Endometrium (tissue), 2 donors: ENCODE measurements around the gene WNT7A.
"Not testable (repeated sequence)": the region's sequence is repeated elsewhere in the genome, so short reads cannot be mapped to it uniquely, and the experiment has no call there.

Experiments
- FAIRE-seq: peaks from 2 replicates; lab custom pipeline; 2012; peaks lifted over from hg19 to GRCh38; lab: Jason Lieb, UNC
- donor health status: control.
- donor health status: control.

The WNT7A gene

DNA sequence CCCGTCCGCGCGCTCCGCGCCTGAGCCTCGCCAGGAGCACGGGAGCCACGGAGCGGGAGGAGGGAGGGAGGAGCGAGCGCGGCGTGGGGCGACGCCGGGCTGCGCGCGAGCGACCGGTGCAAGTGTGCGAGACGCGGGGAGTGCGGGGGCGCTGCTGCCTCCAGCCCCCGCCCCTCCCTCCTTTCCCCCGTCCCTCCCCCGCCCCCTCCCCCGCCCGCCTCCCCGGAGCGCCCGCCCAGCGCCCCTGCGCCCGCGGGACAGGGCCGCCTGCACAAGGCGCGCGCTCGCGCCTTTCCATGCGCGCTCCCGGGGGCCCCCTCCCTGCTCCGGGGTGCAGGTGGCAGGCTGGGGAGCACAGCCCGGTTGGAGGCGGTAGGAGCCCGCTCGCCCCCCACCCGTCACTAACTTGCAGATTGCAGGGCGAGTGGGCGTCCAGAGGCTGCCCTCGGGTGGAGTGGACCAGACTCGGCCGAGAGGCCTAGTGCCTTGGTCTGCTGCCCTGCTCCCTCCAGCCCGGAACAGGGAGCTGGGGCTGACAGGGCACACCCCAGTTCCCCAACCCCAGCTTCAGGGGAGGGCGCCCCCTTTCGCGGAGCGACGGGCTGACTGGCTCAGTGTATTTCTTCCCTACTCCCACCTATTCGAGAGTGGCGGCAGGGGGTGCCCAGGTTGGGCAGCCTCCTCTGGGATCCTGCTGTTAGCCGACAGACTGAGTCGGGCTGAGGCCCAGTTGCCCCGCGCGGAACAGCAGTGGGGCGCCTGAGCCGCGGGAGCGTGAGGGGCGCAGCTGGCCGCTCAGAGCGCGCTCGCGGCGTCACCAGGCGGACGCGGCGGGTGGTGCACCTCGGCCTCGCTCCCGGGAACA is at the start of gene WNT7A:
Gene WNT7A, minus strand, starts transcription at position 126 of the 865 bp plus-strand sequence. CDS start 255 bp downstream, outside the sequence.
- no peak for FAIRE-seq

DNA sequence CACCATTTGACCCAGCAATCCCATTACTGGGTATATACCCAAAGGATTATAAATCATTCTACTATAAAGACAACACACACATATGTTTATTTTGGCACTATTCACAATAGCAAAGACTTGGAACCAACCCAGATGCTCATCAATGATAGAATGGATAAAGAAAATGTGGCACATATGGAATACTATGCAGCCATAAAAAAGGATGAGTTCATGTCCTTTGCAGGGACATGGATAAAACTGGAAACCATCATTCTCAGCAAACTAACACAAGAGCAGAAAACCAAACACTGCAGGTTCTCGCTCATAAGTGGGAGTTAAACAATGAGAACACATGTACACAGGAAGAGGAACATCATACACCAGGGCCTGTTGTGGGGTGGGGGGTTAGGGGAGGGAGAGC is 48.9 kb upstream of the WNT7A start:
- FAIRE-seq = not testable (repeated sequence)

DNA sequence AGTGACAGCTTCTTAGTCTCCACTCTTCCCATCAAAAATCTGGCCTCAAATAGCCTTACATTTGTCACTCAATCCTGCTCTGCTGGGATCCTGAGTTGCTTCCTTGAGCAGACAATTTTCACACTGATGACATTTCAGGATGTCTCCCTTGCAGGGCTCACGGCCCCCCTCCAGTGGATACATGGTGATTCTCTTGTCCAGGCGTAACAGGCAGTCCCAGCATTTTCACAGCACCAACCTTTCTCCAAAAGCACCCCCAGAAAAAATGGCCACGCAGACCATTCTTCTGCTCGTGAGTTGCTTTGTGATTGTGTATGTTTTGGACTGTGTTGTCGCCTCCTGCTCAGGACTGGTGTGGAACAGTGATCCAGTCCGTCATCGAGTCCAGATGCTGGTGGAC is 47.4 kb upstream of the WNT7A start:
- no peak for FAIRE-seq

DNA sequence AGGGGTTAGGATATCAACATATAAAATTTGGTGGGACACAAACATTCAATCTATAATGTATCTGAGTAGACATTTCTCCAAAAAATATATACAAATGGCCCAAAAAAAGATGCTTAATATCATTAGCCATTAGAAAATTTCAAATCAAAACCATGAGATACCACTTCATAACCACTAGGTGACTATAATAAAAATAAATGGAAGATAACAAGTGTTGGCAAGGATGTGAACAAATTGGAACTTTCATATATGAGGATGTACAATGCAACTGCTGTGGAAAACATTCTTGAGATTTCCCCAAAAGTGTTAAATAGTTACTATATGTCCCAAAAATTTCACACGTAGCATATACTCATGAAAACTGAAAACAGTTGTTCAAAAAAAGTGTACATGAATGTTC is 36.5 kb upstream of the WNT7A start:
- FAIRE-seq = no peak

DNA sequence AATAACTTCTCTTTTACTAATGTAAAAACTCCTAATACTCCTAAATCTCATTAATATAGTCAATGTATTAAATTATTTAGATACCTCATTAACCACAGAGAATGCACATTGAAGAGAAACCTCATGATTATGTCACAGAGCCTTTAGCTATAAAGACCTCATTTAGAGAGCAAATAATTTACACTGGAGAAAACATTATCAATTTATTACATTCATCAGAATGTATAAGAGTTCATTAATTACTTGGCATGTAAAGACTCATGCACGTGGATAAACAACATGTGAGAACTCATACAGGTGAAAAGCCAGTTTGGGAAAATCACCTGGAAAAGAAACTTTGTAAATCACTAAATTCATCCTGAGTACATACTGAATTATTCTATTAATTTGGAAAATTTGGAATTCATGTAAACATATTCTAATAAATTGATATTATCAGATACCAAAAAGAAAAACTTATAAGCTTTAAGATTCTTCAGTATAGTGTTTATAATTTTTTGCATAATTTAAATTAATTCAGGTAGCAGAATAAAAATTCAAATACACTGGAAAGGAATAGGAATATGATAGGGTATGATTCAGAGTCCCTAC is 22.9 kb upstream of the WNT7A start:
- no peak for FAIRE-seq

DNA sequence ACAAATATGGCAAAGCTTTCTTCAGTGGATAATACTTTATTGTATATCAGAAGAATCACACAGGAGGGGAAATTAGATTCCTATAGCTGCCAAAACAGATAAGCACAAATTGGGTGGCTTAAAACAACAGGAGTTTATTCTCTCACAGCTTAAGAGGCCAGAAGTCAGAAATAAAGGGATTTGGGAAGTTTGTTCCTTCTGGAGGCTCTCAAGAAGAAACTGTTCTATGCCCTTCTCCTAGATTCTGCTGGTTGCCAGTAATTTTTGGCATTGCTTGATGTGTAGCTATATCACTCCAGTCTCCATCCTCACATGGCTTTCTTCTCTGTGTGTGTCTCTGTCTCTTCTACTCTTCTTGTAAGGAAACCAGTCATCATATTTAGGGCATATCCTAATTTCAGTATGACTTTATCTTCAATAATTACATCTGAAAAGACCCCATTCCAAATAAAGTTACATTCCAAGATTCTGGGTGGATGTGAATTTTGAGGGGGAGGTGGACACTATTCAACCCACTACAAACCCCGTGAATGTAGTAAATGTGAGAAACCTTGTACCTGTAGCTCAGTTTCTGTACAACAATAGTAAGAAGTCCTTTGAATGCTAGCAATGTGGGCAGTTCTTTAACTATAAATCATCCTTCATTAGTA is 22.2 kb upstream of the WNT7A start:
- FAIRE-seq = no peak

DNA sequence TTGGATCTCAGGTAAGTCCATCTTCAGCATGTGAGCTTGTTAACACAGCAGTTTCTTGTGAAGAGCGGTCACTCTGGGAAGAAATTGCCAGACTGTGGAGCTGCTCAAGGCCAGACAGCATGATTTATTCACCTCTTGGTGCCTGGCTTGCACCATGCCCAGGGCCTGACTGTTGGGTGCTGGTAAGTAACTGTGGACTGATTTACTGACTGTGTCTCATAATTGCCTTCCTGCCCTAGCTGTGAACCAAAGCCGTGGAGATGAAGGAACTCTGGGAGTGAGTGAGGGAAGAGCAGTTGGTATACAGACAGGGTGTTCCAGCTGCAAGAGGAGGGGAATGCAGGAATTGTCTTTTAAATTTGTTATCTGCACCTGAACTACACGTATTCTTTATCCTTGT is 18.5 kb upstream of the WNT7A start:
- FAIRE-seq = no peak

DNA sequence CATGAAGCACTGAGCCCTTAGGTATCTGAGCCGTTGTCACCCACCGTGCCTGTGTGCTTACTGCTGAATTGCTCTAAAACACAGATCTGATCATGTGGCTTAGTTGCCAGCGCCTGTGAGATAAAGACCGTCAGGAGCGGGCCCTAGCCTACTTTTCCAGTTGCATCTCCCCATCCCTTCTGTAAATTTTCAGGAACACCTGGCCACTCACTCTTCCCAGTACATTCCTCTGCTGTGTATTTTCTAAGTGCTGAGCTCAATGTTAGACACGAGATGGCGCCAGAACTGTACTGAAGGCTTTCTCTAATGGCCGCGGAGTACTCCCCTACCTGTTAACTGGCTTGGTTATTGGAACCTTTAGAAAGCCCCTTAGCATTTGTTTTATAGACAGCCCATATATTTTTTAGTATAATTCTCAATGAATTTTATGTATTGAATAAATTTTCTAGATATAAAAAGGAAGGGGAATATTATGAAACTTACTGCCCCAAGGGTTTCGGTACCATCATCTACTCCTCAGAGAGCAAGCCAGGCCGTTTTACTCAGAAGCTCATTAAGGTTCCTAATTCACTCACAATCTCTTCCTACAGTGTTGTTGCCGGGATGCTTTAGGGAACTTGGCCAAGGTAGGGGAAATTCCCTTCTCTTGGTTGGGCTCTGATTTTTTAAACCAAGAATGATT is 16.7 kb upstream of the WNT7A start:
- no peak for FAIRE-seq

DNA sequence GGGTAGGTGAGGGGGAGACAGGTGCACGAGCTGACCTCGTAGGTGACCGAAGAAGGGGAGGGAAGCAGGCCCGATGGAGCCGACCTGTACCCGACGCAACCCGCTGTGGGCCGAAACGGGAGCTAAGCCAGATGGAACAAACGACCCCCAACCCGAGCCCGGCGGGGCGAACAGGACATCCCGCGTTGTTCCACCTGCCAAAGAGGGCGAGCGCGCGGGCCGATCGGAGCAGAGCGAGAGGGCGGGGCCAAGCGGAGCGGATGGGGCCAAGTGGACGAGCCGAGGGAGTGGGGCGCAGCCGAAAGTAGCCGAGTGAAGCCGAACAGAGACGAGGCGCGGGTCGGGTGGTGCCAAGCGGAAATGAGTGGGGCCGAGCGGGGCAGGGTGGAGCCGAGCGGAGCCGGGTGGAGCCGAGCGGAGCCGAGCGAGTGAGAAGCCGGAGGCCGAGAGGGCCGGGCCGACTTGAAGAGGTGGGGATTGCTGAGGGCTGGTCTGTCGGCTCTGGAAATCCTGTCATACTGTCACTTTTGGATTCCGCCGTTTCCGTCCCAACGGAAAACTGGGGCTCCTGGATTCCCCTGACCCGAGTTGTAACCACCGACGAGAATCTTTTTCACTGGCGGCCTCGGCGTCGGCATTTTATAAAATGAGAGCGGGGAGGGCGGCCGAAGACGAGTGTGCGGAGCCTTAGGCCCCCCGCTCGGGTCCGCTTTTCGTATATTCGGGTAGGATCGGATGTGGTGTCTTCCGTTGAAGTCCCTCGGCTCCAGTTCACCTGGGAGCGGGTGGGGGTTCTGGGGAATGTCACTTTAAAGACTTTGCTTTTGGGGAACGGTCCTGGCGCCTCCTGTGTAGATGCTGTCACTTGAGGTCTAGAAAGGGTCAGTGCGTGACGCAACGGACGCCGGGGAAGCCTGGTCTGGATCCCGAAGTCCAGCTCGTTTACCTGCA is 15.6 kb upstream of the WNT7A start:
- peak; percentile 89 for FAIRE-seq

DNA sequence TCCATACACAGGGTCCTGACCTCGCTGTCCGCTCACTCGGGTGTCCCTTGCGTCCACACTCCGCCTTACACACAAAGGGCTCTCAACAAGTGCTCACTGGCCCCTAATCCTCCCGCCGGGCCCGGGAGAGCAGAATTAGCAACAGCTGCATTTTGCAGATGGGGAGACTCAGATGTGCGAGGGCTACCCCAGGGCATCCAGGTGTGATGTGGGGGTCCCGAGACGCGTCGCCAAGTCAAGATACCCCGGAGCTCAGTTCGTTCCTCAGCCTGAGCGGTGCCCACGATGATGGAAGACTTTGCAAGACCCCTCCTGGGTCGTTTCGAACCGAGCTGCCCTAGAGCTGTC is 14.9 kb upstream of the WNT7A start:
- FAIRE-seq = no peak

DNA sequence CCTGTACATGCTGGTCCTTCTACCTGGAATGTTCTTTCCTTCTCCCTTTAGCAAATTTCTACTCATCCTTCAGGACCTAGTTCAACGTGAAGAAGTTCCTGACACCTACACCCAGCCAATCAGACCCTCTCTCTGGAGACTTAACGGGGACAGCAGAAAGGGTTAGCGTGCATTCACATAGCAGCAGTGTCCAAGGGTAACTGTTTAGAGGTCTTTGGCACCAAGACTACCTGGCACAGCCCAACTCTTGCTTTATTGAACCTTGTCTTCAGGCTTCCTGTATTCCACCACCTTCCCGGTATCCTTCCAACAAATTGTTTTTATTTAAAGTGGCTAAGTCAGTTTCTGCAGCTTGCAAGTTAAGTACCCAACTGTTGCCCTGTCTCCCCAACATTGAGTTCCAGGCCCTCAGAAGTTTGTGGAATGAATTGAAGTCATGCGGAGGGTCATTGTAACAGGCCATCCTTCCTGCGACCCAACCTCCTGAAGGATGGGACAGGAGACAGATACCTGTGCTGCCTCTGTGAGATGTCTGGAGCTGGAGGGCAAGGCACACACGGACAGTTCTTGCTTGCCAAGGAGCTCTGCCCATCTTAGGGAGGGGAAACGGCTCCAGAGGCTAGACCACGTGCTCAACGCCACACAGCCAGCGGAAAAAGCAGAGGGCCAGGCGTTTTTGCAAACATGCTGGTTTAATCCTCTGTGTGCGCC is 14.4 kb upstream of the WNT7A start:
- no peak for FAIRE-seq

DNA sequence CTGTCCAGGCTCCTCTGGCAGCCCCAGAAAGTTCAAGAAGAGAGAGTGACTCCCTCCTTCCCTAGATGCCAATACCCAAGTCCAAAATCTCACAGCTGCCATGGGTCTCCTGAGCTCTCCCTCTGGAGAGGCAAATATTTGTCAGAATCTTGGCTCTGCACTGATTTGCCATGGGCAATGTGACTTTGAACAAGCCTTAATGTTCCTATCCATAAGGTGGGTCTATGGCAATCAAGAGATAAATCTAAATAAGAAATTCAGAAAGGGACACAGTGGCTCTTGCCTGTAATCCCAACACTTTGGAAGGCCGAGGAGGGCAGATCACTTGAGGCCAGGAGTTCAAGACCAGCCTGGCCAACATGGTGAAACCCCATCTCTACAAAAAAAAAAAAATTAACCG is 12.4 kb upstream of the WNT7A start:
- no peak for FAIRE-seq

DNA sequence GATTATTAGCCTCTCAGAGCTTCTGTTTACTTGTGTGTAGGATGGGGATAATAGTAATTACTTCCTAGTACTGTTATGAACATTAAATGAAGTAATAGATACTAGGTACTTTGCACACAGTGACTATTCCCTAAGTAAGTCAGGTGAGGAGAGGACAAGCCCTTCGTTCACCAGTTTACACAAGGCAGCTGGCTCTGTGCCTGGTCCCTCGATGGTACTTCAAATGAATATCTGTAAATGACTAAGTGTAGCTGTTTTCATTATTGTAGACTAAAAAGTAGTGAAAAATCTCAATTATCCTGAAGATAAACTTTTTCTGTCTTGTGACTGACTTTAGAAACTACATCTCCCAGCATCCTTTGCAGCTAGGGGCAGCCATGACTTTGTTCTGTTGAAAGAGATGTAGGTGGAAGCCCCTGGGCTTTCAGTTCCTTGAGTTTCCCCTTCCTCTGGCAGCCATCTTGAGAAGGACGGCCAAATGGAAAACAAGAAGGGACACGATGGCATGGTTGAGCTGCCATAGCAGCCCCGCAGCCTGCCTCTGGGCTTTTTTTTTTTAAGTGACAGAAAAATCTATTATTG is 11.7 kb upstream of the WNT7A start:
- no peak for FAIRE-seq

DNA sequence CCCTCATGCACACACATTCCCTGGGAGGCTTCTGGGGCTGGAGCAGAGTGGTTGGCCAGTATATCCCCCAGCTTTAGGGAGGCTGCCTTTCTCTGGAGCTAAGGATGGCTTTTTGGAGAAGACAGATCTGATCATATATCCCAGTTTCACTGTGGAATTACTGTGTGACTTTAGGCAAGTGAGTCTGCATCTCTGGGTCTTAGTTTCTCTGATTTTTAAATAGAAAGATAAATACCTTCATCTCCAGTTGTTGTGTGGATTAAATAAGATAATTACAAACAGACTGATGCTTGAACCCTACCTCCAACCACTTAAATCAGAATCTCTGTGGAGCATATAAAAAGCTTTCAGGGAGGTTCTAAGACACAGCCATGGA is 11.1 kb upstream of the WNT7A start:
- FAIRE-seq = no peak

DNA sequence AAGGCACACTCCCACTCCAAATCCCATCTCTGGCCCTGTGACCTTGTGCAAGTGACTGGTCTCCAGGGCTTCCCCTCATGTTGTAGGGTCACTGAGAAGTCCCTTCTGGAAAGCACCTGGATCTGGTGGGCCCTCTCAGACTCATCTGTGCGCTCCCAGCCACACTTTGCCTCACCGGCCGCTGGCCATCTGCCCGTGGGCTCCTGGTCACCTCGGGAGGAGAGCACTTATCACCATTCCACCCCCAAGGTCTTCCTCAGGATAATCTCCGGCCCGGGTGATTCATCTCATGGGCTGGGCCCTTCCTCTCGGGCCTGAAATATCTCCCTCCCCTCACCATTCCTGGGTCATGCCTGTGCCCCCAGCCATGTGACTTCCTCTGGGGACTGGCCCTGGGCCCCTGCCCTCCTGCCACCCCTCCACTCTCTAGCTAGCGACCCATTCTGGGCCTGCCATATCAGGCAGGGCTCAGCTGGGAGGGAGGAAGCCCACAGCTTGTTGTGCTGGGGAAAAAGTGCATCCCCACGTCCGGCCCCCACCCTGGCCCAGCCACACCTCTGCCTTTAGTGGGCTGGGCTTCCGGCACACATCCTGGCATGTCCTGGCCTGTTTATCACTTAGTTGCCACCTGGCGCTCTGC is 10.6 kb upstream of the WNT7A start:
- no peak for FAIRE-seq

DNA sequence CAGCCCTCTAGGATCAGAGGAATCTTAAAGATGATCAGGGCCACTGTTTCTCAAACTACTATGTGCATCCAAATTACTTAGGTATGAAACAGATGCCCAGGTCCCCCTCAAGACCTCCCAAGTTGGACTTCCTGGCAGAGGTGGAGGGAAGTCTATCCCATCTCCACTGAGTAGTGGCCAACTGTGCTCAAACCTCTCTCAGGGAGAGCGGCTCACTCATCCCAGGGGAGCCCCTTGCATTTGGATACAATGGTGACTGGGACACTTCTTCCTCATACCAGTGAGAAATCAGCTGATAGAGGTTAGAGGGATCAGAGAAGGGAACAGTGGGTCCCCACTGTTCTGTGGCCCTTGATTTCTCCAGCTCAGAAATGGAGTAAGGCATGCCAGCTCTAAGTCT is 8.7 kb upstream of the WNT7A start:
- FAIRE-seq = no peak

DNA sequence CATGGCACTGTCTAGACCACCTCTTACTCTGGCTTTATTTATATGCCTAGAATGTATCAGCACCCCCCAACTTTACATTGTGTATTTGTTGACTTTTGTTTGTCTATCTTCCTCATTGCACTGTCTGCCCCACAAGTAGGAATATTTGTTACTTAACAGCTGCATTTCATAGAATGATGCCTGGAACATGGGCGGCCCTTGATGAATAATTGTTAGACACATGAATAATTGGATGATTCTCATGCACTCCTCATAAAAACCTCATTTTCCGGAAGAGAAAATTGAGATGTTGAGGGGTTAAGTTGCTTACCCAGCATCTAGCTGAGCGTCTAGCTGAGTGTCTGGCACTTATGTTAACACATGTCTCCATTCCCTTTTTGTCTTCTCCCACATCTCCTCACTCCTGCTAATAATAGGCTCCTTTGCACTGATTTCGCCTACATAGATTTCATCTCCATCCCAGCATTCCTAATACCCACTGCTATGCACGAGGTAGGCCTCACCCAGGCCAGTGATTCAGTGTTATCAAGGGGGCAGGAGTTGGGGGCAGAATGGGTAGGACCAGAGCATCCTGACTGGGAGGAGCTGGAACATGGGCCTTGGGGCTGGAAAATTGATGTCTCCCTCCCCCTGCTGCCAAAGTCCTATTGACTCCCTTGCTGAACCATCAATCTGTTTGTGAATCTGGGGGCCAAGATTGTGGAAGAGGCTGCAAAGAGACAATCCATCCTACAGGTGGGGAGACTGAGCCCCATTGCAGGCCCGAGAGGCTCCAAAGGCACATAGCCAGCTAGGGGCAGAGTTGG is 7.8 kb upstream of the WNT7A start:
- FAIRE-seq = no peak

DNA sequence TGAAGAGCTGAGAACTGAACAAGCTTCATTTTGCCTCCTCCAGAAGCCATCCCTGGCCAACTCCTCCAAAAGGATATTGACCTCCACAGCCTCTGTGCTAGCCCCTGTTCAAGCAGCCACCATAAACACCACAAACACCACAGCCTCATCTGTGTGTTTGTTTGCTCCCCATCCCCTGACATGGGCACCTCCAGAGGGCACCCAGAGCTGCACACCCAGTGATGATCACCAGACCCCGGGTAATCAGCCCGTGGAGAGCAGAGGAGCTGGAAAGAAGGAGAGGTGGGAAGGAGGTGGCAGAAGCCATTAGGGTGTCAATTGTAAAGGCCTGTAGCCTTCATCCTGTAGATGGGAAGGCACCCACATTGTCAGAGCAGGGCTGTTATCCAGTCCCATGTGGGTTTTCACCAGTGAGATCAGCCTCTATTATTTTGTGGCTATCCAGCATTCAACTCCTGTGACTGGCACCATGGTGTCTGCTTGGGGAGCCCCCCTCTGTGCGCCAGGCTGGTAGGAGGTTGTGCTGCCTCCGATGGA is 6.8 kb upstream of the WNT7A start:
- no peak for FAIRE-seq

DNA sequence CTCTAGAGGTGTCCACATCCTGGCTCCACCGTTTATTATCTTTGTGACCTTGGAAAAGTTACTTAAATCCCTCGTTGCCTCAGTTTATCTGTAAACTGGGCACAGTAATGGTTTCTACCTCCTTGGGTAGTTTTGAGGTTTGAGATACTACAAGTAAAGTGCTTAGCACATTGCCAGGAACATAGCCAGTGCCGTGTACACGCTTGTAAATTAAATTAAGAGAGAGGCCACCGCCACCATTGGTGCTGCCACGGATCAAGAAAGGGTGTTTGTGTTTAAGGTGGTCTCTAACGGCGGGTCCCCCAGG is 5.8 kb upstream of the WNT7A start:
- FAIRE-seq = no peak
